ENCODE data around the gene SPATA33.
A peak's percentile ranks its signal among the peaks of the same experiment; 100 is the strongest.
"Not testable (repeated sequence)": the region's sequence is repeated elsewhere in the genome, so short reads cannot be mapped to it uniquely, and the experiment has no call there.

SPATA33 gene

DNA sequence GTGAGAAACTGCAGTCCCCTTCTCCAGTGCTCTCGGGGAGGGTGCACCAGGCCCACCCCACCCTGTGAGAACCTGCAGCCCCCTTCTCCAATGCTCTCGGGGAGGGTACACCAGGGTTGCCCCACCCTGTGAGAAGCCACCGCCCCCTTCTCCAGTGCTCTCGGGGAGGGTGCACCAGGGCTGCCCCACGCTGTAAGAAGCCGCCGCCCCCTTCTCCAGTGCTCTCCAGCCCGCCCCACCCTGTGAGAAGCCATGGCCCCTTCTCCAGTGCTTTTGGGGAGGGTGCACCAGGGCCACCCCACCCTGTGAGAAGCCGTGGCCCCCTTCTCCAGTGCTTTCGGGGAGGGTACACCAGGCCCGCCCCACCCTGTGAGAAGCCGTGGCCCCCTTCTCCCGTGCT, 12.1 kb downstream of the SPATA33 start:
- no peaks in the 10 kb centered on the region for H3K36me3 Mint-ChIP-seq
- no peak overlapping the region for H3K4me3 Mint-ChIP-seq
- H3K27ac Mint-ChIP-seq, result no peak overlapping the region
- peaks cover 11% of the 10 kb centered on the region for H3K4me1 Mint-ChIP-seq (ENCODE audit: low read depth)
- no peaks in the 10 kb centered on the region for H3K27me3 Mint-ChIP-seq
- no peaks in the 10 kb centered on the region for H3K9me3 Mint-ChIP-seq (ENCODE audit: low read depth)

- H3K27ac Mint-ChIP-seq, result no peak overlapping the region
- H3K4me1 Mint-ChIP-seq (ENCODE audit: low read depth), result peaks cover 11% of the 10 kb centered on the region
- no peaks in the 10 kb centered on the region for H3K27me3 Mint-ChIP-seq
- H3K9me3 Mint-ChIP-seq (ENCODE audit: low read depth), result no peaks in the 10 kb centered on the region
- H3K36me3 Mint-ChIP-seq, result no peaks in the 10 kb centered on the region
- H3K4me3 Mint-ChIP-seq, result no peak overlapping the region
Measured at GRCh38 chr16:89670496-89671431, 13.1 kb downstream of the SPATA33 start.

GRCh38 chr16:89671565-89671964, 13.9 kb downstream of the SPATA33 start:
- H3K36me3 Mint-ChIP-seq, result not testable (repeated sequence)

DNA sequence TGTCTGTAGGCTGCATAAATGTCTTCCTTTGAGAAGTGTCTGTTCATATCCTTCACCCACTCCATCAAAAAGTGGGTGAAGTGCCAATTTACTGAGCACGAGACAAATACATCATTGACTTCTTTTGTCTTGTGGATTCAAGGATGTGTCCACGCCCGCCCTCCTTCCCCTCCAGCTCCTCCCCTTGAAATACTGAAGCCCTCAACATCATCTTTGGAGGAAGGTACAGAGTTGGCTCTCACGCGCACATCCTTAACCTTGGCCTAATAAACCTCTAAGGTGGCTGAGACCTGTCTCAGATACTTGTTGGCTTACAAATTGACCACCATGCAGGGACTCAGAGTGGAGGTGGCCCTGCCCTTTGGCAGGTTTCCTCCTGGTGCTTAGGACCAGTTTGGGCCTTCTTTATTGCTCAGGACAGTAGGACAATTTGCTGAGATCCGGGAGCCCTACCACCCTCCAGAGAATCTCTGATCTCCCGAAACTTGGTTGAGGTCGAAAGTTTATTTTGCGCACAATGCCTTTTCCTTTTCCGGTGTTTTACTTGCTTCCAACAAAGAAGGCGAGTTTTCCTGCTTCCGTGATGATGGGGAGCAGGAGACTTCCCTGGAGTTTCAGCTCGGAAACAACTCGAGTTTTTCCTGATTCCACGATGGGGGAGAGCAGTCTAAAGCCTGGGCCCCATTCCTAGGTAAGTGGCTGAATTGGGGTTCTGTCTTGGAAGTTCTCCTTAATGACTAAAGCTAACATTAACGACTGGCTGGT, 14.7 kb downstream of the SPATA33 start:
- Mint-ChIP-seq H3K9me3 (ENCODE audit: low read depth) (no peaks in the 10 kb centered on the region), H3K4me3 (no peak overlapping the region), H3K4me1 (ENCODE audit: low read depth) (peaks cover 11% of the 10 kb centered on the region), H3K36me3 (no peaks in the 10 kb centered on the region), H3K27me3 (no peaks in the 10 kb centered on the region), H3K27ac (no peak overlapping the region)

More at GRCh38 chr16:89671565-89671964, 13.9 kb downstream of the SPATA33 start:
- not testable (repeated sequence) for H3K9me3 Mint-ChIP-seq (ENCODE audit: low read depth); H3K4me3 Mint-ChIP-seq; H3K27me3 Mint-ChIP-seq; H3K27ac Mint-ChIP-seq
- peaks cover 11% of the 10 kb centered on the region for H3K4me1 Mint-ChIP-seq (ENCODE audit: low read depth)

DNA sequence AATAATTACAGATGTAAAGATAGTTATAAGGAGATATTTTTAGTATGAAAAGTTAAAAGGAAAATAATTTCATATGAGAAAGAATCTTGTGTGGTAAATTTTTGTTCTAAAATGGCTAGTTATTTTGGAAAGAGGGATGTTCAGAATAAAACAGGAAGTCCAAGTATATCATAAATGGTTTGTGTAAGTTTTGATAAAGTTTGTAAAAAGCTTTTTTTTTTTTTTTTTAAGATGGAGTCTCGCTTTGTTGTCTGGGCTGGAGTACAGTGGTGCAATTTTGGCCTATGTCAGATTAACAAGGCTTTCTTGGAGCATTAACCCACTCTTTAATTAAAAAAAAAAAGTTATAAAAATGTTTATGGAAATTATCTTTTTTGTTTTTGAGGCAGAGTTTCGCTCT, 20.6 kb downstream of the SPATA33 start:
- Mint-ChIP-seq H3K9me3 (ENCODE audit: low read depth) (no peaks in the 10 kb centered on the region), H3K36me3 (no peaks in the 10 kb centered on the region), H3K27me3 (no peaks in the 10 kb centered on the region), H3K27ac (no peak overlapping the region), H3K4me1 (ENCODE audit: low read depth) (no peaks in the 10 kb centered on the region), H3K4me3 (no peak overlapping the region)

DNA sequence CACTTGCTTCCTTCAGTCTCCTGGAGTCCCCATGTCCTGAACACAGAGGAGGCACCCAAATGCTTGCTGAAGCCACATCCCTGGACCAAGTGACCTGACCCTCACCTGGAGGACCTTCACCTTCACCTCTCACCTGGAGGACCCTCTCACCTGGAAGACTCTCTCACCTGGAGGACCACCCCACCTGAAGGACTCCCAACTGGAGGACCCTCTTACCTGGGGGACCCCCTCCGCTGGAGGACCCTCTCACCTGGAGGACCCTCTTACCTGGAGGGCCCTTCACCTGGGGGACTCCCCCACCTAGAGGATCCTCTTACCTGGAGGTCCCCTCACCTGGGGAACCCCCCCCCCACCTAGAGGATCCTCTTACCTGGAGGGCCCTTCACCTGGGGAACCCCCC, 28.3 kb downstream of the SPATA33 start:
- Mint-ChIP-seq H3K4me1 (ENCODE audit: low read depth) (peaks cover 11% of the 10 kb centered on the region), H3K9me3 (ENCODE audit: low read depth) (no peaks in the 10 kb centered on the region), H3K4me3 (peak overlapping the region; percentile 63), H3K27ac (no peak overlapping the region), H3K27me3 (no peaks in the 10 kb centered on the region), H3K36me3 (no peaks in the 10 kb centered on the region)

DNA sequence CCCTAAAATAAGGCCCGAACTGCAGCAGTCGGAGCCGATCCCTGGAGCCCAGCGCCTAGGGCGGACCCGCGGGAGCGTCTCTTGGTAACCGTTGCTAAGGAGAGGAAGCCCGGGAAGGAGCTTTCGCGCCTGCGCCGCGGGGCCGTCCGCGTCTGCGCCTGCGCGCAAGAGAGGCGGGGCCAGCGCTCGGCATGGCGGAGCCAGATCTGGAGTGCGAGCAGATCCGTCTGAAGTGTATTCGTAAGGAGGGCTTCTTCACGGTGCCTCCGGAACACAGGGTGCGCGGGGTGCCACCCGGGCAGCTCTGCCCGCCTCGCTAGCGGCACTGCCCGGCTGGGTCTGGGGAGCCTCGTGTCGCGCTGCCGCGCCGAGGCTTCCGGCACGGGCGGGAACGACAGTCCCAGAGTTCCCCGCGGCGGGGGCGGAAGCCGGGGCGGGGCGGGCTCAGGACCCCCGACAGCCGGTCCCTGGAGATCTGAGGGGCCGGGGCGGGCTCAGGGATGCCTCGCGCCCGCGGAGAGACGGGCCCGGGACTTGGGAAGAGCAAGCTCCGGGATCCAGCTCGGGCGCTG, 29.0 kb downstream of the SPATA33 start, which contains the start of gene CDK10:
Gene CDK10 (plus strand): TSS at position 170 of the 572 bp plus-strand sequence. CDS start 22 bp downstream, at position 192.
- peaks cover 11% of the 10 kb centered on the region for H3K4me1 Mint-ChIP-seq (ENCODE audit: low read depth)
- H3K36me3 Mint-ChIP-seq, result no peaks in the 10 kb centered on the region
- peak within 1 kb of the TSS; percentile 91 for H3K4me3 Mint-ChIP-seq

DNA sequence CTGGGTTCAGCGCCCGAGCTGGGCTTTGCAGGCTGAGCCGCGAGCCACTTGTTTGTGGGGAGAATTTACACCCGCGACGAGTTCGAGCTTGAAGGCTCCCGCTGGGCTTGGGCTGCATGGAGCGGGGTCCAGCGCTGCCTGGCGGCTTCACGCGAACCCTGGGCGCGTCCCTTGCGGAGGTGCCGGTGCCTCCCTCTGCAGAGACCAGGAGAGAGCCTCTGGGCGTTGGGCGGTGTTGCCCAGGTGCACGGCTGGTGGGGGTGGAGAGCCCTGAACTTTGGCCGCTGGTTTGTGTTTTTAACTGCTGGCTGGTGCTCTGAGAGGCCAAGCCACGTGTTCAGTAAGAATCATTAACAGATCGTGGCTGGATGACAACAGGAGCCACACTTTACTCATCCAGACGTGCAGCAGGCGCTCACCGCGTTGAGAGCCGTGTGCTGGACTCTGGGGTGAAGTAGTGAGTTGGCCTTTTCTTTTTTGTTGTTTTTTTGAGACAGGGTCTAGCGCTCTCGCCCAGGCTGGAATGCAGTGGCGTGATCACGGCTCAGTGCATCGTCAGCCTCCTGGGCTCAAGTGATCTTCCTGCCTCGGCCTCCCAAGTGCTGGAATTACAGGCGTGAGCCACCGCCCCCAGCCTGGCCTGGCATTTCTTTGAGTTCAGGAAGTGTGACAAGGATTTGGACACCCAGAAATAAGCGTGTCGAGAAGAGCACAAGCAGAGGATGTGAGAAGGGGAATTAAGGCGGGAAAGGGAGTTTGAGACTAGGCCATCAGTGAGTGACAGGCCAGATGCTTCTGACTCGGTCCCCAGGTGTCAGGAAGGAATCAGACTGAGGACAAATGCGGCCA, 29.7 kb downstream of the SPATA33 start:
- Mint-ChIP-seq H3K4me1 (ENCODE audit: low read depth) (peaks cover 11% of the 10 kb centered on the region), H3K4me3 (peak overlapping the region; percentile 91), H3K9me3 (ENCODE audit: low read depth) (no peaks in the 10 kb centered on the region), H3K27ac (peak overlapping the region; percentile 89), H3K27me3 (no peaks in the 10 kb centered on the region), H3K36me3 (no peaks in the 10 kb centered on the region)

More for the DNA sequence above, 29.0 kb downstream of the SPATA33 start, which contains the start of gene CDK10:
- Mint-ChIP-seq H3K27ac (peak within 1 kb of the TSS; percentile 94), H3K27me3 (no peaks in the 10 kb centered on the region), H3K9me3 (ENCODE audit: low read depth) (no peaks in the 10 kb centered on the region)

DNA sequence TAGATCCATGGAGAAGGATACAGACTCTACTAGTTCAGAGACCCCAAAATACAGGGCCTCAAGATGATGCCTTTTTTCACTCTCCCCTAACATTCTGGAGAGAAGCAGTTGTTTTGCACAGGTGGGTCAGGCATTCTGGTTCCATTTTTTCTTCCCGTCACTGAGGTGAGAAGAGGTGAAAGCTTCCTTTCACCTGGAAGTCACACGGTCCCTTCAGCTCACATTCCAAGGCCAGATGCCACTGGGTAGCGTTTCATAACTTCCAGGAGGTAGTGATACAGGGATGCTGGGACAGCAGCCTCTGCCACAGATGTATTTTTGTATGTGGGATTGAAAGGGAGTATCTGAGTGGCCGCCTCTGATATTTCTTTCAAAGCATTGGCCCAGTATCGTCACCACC, 30.8 kb downstream of the SPATA33 start:
- no peaks in the 10 kb centered on the region for H3K36me3 Mint-ChIP-seq
- H3K27me3 Mint-ChIP-seq, result no peaks in the 10 kb centered on the region
- H3K27ac Mint-ChIP-seq, result peak overlapping the region; percentile 54
- peaks cover 11% of the 10 kb centered on the region for H3K4me1 Mint-ChIP-seq (ENCODE audit: low read depth)
- H3K9me3 Mint-ChIP-seq (ENCODE audit: low read depth), result no peaks in the 10 kb centered on the region
- peak overlapping the region; percentile 91 for H3K4me3 Mint-ChIP-seq

DNA sequence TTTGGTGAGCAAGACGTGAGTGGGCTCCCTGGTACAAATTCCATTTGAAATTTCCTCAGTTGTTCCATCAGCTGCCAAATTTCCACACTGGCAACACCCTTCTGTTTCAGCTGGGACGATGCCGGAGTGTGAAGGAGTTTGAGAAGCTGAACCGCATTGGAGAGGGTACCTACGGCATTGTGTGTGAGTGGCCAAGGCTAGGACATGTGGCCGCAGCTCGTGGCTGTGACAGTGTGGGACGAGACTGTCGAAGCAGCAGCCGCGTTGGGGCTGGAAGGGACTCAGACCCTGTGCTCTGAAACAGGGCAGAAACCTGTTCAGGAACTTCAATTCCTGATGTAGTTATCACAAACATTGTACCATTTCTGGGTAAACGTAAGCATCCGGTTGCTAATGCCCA, 31.5 kb downstream of the SPATA33 start:
- no peak overlapping the region for H3K27ac Mint-ChIP-seq
- no peaks in the 10 kb centered on the region for H3K27me3 Mint-ChIP-seq
- peaks cover 11% of the 10 kb centered on the region for H3K4me1 Mint-ChIP-seq (ENCODE audit: low read depth)
- H3K4me3 Mint-ChIP-seq, result no peak overlapping the region
- no peaks in the 10 kb centered on the region for H3K9me3 Mint-ChIP-seq (ENCODE audit: low read depth)
- no peaks in the 10 kb centered on the region for H3K36me3 Mint-ChIP-seq

DNA sequence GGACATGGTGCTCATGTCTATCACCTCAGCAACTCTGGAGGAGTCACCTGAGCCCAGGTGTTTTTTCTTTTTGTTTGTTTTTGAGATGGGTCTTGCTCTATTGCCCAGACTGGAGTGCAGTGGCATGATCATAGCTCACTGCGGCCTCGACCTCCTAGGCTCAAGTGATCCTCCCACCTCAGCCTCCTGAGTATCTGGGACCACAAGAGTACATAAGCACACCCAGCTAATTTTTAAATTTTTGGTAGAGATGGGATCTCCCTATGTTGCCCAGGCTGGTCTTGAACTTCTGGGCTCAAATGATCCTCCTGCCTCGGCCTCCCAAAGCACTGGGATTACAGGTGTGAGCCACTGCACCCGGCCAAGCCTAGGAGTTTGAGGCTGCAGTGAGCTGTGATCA, 32.0 kb downstream of the SPATA33 start:
- H3K4me3 Mint-ChIP-seq, result not testable (repeated sequence)

DNA sequence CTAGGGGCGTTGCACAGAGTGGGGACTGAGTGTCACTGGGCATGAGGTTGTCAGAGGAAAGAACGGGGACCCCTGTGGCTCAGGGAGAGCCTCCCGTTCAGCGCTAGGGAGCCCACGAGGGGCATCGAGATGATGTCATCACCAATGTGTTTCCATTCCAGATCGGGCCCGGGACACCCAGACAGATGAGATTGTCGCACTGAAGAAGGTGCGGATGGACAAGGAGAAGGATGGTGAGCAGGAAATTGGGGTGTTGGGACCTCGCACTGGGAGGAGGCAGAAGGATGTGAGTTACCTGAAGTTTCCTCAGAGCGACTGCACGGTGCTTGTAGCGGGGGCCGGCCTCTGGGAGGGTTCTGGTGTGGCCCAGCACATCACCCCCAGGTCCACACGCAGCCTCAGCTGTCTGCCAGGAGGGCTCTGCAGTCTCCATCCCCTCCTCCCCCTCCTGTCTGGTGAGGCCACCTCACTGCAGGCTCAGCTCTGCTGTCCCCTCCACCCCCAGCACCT, 32.8 kb downstream of the SPATA33 start:
- peaks cover 11% of the 10 kb centered on the region for H3K4me1 Mint-ChIP-seq (ENCODE audit: low read depth)
- H3K9me3 Mint-ChIP-seq (ENCODE audit: low read depth), result no peaks in the 10 kb centered on the region
- no peak overlapping the region for H3K27ac Mint-ChIP-seq
- H3K36me3 Mint-ChIP-seq, result no peaks in the 10 kb centered on the region
- no peak overlapping the region for H3K4me3 Mint-ChIP-seq
- no peaks in the 10 kb centered on the region for H3K27me3 Mint-ChIP-seq

More for the DNA sequence above, 32.0 kb downstream of the SPATA33 start:
- H3K9me3 Mint-ChIP-seq (ENCODE audit: low read depth); H3K27ac Mint-ChIP-seq; H3K36me3 Mint-ChIP-seq; H3K27me3 Mint-ChIP-seq: not testable (repeated sequence)
- peaks cover 11% of the 10 kb centered on the region for H3K4me1 Mint-ChIP-seq (ENCODE audit: low read depth)

DNA sequence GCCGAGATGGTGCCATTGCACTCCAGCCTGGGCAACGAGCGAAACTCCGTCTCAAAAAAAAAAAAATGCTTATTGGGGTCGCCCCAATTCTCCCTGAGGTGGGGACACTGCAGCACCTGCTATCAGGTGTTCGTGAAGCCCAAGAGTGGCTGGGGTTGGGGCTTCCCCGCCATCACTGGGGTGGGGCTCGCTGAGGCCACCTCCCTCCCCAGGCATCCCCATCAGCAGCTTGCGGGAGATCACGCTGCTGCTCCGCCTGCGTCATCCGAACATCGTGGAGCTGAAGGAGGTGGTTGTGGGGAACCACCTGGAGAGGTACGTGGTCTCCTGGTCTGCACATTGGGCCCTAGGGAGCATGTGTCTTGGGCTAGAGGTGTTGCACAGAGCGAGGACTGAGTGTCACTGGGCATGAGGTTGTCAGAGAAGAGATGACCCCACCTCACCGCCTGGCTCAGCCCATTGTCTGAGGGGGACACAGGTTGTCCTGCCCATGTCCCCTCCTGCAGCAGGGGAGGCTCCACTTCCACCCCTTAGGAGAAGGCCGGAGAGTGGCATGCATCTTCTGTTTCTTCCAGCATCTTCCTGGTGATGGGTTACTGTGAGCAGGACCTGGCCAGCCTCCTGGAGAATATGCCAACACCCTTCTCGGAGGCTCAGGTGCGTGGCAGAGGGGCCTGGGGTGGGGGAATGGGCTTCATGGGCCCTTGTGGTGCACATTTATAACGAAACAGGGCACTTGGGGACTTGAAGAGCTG, 33.8 kb downstream of the SPATA33 start:
- Mint-ChIP-seq H3K9me3 (ENCODE audit: low read depth) (no peaks in the 10 kb centered on the region), H3K36me3 (no peaks in the 10 kb centered on the region), H3K27ac (no peak overlapping the region)

More for the DNA sequence above, 33.8 kb downstream of the SPATA33 start:
- H3K4me3 Mint-ChIP-seq, result no peak overlapping the region
- H3K4me1 Mint-ChIP-seq (ENCODE audit: low read depth), result peaks cover 6% of the 10 kb centered on the region
- no peaks in the 10 kb centered on the region for H3K27me3 Mint-ChIP-seq

Measured in activated naive CD8-positive, alpha-beta T cell (primary cell).